ENCODE results near the gene CD207. TPM values are rescaled to one million over a fixed set of nuclear protein-coding genes. Genes with fewer than 3 reads are reported as not detected.
"Not testable (repeated sequence)": the region's sequence is repeated elsewhere in the genome, so short reads cannot be mapped to it uniquely, and the experiment has no call there.

The CD207 gene
- total RNA-seq, 1 experiment from 2014 or later = not detected

DNA sequence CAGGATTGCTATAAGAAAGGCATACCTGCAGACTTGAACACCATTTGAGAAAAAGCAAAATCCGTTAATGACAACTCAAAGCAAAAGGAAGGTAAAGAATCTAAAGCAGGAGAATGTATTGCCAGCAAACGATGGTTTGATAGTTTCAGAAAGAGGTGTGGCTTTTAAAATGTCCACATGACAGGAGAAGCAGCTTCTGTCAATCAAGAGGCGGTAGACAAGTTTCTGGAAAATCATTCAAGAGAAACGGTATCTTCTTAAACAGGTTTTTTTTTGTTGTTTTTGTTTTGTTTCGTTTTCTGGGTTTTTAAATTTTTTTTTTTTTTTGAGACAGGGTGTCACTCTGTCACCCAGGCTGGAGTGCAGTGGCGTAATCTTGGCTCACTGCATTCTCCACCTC, 29.0 kb downstream of the CD207 start:
- Mint-ChIP-seq H3K27ac (ENCODE audit: unreplicated experiment) (no peak overlapping the region), H3K27me3 (ENCODE audit: unreplicated experiment) (peaks cover 78% of the 10 kb centered on the region), H3K36me3 (ENCODE audit: insufficient read depth, unreplicated experiment) (no peaks in the 10 kb centered on the region), H3K4me3 (ENCODE audit: low read depth, unreplicated experiment) (no peak overlapping the region), H3K4me1 (ENCODE audit: low read depth, unreplicated experiment) (no peaks in the 10 kb centered on the region), H3K9me3 (ENCODE audit: low read depth, unreplicated experiment) (no peaks in the 10 kb centered on the region)
- no peak for DNase-seq
- BruUV-seq (replicated peaks) = no TSS peak
- TF ChIP-seq, protein P1, sequence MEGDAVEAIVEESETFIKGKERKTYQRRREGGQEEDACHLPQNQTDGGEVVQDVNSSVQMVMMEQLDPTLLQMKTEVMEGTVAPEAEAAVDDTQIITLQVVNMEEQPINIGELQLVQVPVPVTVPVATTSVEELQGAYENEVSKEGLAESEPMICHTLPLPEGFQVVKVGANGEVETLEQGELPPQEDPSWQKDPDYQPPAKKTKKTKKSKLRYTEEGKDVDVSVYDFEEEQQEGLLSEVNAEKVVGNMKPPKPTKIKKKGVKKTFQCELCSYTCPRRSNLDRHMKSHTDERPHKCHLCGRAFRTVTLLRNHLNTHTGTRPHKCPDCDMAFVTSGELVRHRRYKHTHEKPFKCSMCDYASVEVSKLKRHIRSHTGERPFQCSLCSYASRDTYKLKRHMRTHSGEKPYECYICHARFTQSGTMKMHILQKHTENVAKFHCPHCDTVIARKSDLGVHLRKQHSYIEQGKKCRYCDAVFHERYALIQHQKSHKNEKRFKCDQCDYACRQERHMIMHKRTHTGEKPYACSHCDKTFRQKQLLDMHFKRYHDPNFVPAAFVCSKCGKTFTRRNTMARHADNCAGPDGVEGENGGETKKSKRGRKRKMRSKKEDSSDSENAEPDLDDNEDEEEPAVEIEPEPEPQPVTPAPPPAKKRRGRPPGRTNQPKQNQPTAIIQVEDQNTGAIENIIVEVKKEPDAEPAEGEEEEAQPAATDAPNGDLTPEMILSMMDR (IDR thresholded peaks at IDR 0.05; ENCODE audit: unreplicated experiment) = no peak
- intact Hi-C loops (cut with micrococcal nuclease; ENCODE audit: unreplicated experiment) = no loop called here
- CTCF ChIA-PET = no interaction called here

DNA sequence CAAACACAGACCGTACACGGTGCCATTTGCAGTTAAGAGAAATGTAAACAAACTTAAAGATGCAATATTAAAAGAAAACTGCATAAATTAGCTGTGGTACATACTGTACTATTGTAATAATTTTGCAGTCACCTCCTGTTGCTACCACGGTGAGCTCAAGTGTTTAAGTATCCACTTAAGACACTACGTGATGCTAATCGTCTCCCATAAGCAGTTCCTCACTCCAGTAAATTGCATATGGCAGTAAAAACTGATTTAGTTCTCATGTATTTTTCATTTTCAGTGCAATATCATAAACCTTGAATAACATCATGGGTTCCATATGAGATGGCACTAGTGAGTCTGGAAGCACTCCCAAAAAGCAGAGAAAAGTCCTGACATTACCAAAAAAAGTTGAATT, 29.6 kb downstream of the CD207 start:
- CTCF ChIA-PET = interaction anchor here (0.6 kb wide), 1 partner anchor 14 kb away, joined by 4 read pairs; no protein-coding TSS in a partner anchor
- no TSS peak for BruUV-seq (replicated peaks)
- Mint-ChIP-seq H3K27me3 (ENCODE audit: unreplicated experiment) (peaks cover 78% of the 10 kb centered on the region), H3K4me1 (ENCODE audit: low read depth, unreplicated experiment) (no peaks in the 10 kb centered on the region), H3K36me3 (ENCODE audit: insufficient read depth, unreplicated experiment) (no peaks in the 10 kb centered on the region), H3K4me3 (ENCODE audit: low read depth, unreplicated experiment) (no peak overlapping the region), H3K27ac (ENCODE audit: unreplicated experiment) (no peak overlapping the region), H3K9me3 (ENCODE audit: low read depth, unreplicated experiment) (no peaks in the 10 kb centered on the region)
- DNase-seq = no peak
- TF ChIP-seq, protein P1 (IDR thresholded peaks at IDR 0.05; ENCODE audit: unreplicated experiment) = no peak
- intact Hi-C loops (cut with micrococcal nuclease; ENCODE audit: unreplicated experiment) = no loop called here

DNA sequence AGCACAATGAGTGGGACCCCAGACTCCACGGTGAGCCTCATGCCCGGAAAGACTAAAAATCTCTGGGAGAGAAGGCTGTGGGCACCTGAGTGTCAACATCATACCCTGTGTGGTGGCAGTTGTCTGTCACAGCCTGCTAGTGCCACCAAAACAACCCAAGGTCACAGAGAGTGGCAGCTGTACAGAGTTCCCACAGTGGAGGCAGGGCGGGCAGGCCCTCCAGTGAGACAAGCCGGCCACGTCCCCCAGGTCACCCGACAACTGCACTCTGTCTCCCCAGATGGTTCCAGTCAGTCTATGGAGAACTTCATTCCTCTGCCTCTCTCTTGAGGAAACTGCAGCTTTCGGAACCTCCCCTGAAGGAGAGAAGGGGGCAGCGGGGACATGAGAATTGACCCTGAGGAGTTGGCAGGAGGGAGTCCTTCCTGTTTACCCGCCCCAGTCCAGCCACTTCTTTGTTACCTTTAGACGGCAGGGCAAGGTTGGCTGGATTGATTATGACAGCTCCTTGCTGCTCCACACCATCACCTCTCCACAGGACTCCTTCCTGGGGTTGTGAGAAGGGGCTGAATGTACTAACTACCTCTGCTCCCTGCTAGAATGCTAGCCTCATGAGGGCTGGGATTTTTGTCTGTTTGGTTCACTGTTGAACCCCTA, 33.9 kb downstream of the CD207 start:
- no peak for DNase-seq
- no peak overlapping the region for H3K4me3 Mint-ChIP-seq (ENCODE audit: low read depth, unreplicated experiment)
- BruUV-seq (replicated peaks) = no TSS peak
- H3K4me1 Mint-ChIP-seq (ENCODE audit: low read depth, unreplicated experiment) = no peaks in the 10 kb centered on the region
- H3K27ac Mint-ChIP-seq (ENCODE audit: unreplicated experiment) = no peak overlapping the region
- H3K27me3 Mint-ChIP-seq (ENCODE audit: unreplicated experiment) = peaks cover 80% of the 10 kb centered on the region
- intact Hi-C loops (cut with micrococcal nuclease; ENCODE audit: unreplicated experiment) = no loop called here
- TF ChIP-seq, protein P1 (IDR thresholded peaks at IDR 0.05; ENCODE audit: unreplicated experiment) = no peak
- H3K36me3 Mint-ChIP-seq (ENCODE audit: insufficient read depth, unreplicated experiment) = no peaks in the 10 kb centered on the region
- no peaks in the 10 kb centered on the region for H3K9me3 Mint-ChIP-seq (ENCODE audit: low read depth, unreplicated experiment)
- CTCF ChIA-PET = no interaction called here

DNA sequence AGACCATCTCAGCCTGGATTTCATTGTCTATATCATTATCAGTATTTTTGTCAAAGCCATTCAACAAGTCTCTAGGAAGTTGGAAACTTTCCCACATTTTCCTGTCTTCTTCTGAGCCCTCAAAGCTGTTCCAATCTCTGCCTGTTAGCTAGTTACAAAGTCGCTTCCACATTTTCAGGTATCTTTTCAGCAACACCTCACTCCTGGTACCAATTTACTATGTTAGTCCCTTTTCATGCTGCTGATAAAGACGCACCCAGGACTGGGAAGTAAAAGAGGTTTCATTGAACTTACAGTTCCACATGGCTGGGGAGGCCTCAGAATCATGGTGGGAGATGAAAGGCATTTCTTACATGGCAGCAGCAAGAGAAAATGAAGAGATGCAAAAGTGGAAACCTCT, 35.9 kb downstream of the CD207 start:
- DNase-seq = no peak
- no peaks in the 10 kb centered on the region for H3K9me3 Mint-ChIP-seq (ENCODE audit: low read depth, unreplicated experiment)
- CTCF ChIA-PET = no interaction called here
- H3K27ac Mint-ChIP-seq (ENCODE audit: unreplicated experiment) = no peak overlapping the region
- H3K27me3 Mint-ChIP-seq (ENCODE audit: unreplicated experiment) = peaks cover 91% of the 10 kb centered on the region
- no peaks in the 10 kb centered on the region for H3K36me3 Mint-ChIP-seq (ENCODE audit: insufficient read depth, unreplicated experiment)
- BruUV-seq (replicated peaks) = no TSS peak
- H3K4me3 Mint-ChIP-seq (ENCODE audit: low read depth, unreplicated experiment) = no peak overlapping the region
- no peaks in the 10 kb centered on the region for H3K4me1 Mint-ChIP-seq (ENCODE audit: low read depth, unreplicated experiment)
- TF ChIP-seq, protein P1 (IDR thresholded peaks at IDR 0.05; ENCODE audit: unreplicated experiment) = no peak
- intact Hi-C loops (cut with micrococcal nuclease; ENCODE audit: unreplicated experiment) = no loop called here

DNA sequence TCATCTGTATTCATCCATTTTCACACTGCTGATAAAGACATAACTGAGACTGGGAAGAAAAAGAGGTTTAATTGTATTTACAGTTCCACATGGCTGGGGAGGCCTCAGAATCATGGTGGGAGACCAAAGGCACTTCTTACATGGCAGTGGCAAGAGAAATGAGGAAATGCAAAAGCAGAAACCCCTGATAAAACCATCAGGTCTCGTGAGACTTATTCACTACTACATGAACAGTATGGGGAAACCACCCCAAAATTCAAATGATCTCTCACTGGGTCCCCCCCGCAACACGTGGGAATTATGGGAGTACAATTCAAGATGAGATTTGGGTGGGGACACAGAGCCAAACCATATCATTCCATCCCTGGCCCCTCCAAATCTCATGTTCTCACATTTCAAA, 37.6 kb downstream of the CD207 start:
- peaks cover 100% of the 10 kb centered on the region for H3K27me3 Mint-ChIP-seq (ENCODE audit: unreplicated experiment)
- CTCF ChIA-PET; H3K4me3 Mint-ChIP-seq (ENCODE audit: low read depth, unreplicated experiment); H3K9me3 Mint-ChIP-seq (ENCODE audit: low read depth, unreplicated experiment); BruUV-seq (replicated peaks); DNase-seq; H3K27ac Mint-ChIP-seq (ENCODE audit: unreplicated experiment); intact Hi-C loops (cut with micrococcal nuclease; ENCODE audit: unreplicated experiment); H3K36me3 Mint-ChIP-seq (ENCODE audit: insufficient read depth, unreplicated experiment); H3K4me1 Mint-ChIP-seq (ENCODE audit: low read depth, unreplicated experiment): not testable (repeated sequence)

Data from Calu3 (cell line).